NOMO-1 treated with DMSO at 0.1 percent for 48 hours (cell line): ENCODE results near the gene EEF1A2.

Source experiments
- DNase-seq: peaks from one replicate; lab custom pipeline; 2025; ENCODE audit not compliant: unreplicated experiment; lab: John Stamatoyannopoulos, UW

EEF1A2 gene

DNA sequence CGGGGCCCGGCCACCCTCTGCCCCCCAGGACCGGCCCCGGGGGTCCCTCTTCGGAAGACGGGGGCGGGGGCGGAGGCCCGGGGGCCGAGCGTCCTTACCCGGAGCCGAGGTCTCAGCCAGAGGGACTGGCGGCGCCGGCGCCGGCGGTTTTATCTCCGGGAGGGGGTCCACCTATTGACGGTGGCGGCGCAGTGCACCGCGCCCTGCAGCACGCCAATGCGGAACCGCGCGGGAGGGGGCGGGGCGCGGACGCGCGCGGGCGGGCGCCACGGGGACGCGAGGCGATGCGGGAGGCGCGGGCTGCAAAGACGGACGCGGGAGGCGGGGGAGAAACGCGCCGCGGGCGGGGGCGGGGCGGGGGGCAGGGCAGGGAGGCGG is at the start of gene EEF1A2:
TSS of gene EEF1A2 (minus strand) at position 124 of the 378 bp plus-strand sequence. CDS start 1,320 bp downstream, outside the sequence.
- no peak for DNase-seq

DNA sequence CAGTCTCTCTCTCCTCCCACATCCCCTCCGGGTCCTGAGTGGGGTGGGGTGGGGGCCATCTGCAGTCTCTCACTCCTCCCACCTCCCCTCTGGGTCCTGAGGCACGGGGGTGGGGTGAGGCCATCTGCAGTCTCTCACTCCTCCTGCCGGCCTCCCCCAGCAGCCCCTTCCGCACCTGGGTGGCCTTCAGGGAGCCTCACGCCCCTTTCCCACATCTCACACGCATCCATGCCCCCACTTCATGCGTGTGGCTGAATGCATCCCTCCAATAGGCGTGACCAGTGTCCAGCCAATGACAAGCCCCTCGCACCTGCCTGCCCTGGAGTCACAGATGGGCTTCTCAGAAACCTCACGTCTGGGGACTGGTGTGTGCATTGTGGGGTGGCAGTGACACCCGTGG is 49.7 kb upstream of the EEF1A2 start:
- DNase-seq: no peak

DNA sequence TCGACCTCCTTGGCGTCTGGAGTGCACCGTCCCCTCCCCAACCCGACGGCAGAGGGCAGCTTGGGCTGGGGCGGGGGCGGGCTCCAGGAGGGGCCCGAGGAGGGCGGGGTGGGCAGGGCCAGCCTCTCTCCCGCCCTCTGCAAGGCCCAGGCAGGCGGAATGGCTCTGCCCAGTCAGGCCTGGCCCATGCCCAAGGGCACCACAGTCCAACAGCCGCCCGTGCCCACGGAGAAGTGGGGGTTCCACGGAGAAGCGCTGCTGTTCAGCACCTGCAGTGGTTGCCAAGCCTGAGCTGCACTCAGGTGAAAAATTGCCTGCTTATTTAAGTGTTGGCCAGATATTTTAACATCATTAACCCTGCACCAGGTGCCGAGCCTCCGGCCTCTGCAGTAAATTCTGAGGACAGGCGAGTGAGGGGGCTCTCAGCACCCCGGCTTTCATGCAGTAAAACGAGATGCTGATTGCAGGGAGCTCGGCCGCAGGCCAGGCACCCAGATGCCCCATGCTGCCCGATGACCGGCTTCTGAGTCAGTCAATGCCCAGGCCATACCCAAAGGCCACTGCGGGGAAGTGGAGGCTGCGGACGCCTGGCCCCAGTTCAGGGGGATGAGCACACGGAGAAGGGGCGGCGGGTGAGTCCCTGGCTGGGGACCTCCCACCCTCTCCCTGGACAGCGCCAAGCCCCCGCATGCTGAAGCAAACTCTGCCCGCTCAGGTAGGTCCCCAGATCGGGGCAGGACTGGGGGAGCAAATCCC is 49.0 kb upstream of the EEF1A2 start, which contains the start of gene SRMS:
TSS of gene SRMS (minus strand) at position 25 of the 756 bp plus-strand sequence. CDS start 286 bp downstream, outside the sequence.
- DNase-seq: no peak

DNA sequence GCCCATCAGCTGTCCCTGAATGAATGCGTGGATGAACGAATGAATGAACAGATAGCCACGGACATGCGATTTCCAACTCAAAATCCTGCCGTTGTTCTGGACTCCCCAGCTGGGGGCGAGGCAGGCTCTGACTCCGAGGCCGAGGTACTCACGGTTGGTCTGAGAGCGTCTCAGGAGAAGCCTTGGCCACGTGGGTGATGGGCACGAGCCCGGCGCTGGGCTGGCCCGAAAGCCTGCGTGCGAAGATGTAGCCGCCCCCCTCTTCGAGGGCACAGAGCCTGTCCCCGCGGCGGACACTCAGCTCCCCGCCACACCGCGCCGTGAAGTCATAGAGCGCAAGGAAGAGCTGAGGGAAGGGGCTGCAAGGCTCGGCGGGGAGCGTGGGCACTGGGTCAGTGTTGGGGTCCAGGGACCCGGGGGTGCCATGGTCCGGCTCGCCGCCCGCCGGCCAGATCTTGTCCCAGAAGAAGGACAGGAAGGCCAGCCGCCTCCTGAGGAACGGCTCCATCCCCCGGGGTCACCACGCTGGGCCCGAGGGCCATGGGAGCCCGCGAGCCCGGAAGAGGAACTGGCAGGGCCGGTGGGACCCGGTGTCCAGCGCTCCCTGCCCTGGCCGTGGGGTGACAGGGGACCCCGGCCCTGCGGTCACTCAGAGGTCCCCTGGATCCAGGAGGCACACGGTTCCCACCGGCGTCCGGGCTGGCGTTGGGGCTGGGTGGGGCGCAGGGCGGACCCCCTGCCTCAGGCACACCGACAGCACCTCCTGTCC is 48.3 kb upstream of the EEF1A2 start:
- DNase-seq: no peak

DNA sequence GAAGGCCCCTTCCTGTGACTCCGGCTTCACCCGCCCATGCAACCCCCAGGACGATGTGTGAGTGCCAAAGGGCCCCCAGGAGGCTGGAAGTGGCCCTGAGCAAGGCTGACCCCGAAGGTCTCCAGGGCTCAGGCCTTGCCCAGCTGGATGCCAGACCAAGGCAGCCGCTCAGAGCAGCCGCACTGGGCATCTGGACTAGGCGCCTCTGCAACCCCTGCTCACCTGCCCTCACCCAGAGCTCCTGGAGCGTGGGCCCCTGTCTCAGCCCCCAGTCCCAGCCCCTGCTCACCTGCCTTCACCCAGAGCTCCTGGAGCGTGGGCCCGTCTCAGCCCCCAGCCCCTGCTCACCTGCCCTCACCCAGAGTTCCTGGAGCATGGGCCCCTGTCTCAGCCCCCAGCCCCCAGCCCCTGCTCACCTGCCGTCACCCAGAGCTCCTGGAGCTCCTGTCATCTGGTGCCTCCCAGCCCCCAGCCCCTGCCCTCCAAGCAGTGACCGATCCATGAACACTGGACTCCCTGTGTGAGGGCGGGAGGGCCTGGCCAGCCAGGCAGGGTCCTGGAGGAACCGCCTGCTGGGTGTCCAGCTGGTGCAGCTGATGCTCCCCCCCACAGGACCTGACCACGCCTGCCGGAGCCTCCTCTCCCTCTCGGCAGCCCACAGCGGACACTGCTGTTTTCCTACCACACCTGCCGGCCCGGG is 47.5 kb upstream of the EEF1A2 start:
- no peak for DNase-seq

DNA sequence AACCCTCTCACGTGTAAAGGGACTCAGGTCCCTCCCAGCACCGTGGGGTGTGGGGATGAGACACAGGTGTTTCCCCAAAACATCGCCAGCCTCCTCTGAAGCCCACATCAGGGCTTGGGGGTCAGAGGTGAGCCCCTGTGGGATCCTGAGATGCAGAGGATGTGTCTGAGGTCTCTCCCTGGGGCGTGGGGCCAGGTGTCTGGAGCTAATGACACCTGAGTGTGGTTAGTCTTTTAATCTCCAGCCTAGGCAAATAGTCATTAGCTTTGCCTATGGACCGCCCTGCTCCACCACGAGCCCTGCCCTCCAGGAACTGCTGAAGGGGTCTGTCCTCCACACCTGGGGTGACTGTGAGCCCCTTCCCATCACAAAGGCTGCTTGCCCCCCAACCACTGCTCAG is 46.9 kb upstream of the EEF1A2 start:
- DNase-seq: no peak

DNA sequence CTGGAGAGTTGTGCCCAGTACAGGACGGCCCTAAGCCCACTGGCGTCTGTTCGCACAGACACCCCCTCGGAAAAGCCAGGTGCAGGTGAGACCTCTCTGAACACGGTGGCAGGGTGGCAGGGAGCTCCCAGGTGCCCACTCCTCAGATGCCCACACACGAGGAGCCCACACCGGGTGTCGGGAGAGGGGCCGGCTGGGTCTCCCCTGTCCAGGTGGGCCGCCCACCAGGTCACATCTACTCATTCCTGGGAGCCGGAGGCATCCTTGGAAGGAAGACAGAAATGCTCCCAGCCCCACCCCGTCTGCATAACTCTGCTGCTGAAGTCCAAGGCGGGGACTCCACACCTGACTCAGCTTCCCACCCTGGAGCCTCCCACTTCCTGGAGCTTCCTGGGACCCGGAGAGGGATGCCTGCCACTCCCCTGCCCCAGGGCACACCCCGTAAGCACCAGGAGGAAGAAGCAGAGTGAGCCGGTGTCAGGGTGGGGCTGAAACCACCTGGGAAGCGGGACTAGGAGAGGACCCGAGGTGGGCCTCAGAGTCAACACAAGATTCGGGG is 46.2 kb upstream of the EEF1A2 start:
- DNase-seq: no peak

DNA sequence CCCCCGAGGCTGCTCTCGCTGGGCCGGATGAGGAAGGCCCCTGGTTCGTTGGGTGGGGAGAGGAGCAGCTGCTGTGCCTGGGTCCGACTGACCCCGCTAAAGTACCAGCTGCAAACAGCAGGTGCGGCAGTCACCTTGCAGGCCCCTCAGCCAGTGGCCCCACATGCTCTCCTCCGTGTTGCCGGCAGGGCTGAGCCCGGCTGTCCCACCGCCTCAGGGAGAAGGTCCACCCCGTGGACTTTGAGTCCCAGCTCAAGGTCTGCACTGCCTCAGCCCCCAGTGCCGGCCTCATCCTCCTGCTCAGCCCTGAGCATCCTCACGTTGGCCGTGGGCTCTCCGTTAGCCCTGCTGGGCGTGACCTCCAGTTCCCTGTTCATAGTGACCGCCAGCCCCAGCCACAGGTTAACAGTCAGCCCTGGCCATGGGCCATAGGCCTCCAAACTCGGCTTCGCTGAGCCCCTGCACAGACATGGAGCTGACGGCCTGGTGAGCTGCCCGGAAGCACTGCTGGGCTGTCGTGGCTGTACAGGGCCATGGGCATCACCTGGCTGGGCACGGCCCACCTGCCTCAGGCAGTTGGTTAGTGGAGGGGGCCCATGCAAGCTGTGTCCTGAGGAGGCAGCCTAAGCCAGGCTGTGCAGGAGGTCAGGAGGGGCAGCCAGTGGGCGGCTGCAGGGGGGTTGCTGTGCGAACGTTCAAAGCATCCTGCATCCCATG is 45.5 kb upstream of the EEF1A2 start:
- DNase-seq: no peak

DNA sequence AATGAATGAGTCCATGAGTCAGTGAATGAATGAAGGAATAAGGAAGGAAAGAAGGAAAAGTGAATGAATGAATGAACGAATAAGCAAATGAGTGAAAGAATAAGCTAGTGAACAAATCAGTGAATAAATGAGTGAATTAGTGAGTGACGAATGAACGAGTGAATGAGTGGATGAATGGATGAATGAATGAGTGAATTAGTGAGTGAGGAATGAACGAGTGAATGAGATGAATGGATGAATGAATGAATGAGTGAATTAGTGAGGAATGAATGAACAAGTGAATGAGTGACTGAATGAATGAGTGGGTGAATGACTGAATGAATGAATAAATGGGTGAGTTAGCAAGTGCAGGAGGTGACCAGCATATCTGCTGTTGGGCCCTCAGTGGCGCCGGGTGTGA is 44.9 kb upstream of the EEF1A2 start:
- DNase-seq: no peak

DNA sequence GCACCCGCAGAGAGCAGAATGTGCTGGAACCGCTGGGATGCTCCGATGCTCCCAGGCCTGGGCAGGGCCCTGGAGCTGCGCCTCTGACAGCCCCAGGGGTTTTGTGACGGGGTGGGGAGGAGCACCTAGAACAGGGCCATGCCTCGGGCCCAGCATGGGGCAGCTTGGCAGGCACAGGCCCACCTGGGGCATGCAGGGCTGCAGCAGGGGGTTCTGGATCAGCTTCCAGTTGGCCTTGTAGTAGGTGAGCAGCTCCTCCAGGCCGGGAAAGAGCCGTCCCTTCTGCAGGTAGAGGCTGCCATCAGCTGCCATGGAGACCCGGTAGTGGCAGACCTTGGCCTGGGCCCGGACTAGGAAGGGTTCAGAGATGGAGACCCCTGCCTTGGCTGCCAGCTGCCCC is 44.2 kb upstream of the EEF1A2 start:
- DNase-seq: no peak

DNA sequence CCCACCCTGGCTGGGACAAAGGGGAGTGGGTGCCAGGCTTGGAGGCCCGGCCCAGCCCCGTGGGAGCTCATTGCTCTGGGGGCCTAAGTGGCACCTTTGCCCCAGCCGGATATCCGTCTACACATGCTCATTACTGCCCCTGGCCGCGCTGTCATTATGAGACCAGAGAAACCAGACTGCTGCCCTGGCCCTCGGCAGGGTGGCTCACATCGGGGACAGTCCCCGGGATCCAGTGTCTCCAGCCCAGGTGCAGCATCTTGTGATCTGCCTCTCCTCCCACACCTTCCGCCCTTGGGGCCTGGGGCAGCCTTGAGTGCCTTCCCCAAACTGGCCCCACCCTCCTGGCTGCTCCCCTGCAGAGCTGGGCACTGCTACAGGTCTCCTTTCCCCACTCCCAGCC is 43.8 kb upstream of the EEF1A2 start:
- no peak for DNase-seq

DNA sequence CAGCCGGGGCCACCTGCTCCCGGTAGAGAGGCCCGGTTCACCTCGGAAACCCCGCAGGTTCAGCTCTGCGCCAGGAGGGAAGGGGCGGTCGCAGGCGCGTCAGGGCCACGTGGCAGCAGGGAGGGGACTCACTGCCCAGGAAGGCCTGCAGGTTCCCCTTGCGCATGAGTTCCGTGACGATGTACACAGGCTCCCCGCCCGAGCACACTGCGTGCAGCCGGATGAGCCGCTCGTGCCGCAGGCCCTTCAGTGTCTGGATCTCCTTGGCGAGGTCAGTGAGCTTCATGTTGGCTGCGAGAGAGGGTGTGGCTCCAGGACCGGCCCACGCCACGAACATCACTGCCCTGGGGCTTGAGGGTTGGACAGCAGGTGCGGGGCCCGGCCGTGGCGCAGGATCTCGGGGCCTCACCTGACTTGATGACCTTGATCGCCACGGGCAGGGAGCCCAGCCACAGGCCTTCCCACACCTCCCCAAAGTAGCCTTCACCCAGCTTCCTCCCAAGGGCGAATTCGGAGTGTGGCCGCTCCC is 43.2 kb upstream of the EEF1A2 start:
- peak; percentile 54 for DNase-seq

DNA sequence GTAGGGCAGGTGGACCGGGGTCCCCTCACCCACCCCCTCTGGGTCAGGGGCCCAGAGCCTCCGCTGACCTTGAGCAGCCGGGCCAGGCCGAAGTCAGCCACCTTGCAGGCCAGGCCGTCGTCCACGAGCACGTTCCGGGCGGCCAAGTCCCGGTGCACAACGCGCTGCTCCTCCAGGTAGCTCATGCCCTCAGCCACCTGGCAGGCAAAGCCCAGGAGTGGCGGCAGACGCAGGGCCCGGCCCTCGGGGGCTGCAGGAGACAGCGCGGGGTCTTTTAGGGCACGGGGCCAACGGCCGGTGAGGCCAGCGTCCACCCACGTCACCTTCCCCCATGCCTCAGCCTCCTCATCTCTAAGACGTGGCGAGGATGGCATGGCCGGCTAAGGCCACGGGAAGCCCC is 42.5 kb upstream of the EEF1A2 start:
- no peak for DNase-seq

DNA sequence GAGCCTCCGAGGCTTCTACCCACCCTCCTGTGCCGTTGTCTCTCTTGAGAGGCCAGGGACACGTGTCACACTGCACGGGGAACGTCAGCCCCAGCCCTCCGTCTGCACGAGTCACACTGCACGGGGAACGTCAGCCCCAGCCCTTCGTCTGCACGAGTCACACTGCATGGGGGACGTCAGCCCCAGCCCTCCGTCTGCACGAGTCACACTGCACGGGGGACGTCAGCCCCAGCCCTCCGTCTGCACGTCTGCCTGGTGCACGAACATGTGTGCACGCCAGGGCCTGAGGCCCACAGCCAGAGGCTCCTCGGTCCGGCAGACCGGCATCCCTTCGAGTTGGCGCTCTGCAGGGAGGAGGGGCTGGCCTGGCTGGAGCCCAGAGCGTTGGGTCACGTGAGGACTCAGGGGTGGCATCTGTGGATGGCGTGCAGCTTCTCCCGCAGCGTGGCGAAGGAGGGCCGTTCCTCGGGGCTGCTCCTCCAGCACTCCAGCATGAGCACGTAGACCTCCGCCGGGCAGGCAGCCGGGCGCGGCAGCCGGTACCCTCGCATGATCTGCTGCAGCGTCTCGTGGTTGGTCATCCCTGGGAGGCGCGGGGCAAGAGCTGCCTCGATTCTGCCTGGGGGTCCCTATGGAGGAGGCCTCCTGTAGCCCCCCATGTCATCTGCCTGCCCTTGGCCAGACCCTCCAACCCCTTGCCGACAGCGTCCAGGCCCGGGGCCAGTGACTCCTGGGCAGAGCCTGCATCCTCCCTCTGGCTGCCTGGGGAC is 41.7 kb upstream of the EEF1A2 start:
- no peak for DNase-seq

DNA sequence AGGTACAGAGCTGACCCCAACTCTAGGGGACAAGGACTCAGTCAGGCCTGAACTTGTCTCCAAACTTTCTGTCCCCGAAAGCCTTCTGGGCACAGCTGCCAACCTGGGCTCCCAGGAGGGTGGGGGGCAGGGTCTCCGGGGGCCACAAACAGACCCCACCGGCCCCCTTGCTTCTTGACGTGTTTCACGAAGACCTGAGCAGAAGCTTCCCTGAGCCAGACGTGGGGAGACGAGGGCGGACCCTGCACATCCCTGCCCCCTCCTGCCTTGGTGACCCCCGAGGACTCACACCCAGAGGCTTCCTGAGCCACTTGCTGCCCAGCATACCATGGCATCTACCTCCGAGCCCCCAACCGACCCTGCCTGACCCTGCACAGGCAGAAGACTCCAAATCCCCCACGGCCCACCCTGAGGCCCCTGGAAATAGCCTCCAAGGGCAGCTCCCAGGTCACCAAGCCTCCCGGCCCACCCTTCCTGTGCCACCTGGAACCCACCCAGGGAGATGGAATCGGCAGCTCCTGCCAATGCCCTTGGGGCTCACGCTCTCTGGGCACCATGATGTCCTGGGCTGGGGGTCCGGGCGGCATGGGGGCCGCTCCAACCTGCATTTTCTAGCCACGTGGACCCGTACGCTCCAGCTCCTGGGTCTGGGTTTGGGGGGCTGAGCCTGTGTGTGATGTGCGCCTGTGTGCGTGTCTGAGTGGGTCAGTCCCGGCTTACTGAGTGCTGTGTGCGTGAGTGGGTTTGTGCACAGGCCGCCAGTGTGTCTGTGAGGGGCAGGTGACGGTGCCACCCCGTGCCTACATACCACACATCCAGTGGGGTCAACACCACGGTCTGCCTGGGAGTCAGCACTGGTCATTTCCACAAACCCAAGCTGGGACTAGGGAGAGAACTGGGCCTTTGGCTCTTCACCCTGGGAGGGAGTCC is 40.8 kb upstream of the EEF1A2 start:
- DNase-seq: no peak

DNA sequence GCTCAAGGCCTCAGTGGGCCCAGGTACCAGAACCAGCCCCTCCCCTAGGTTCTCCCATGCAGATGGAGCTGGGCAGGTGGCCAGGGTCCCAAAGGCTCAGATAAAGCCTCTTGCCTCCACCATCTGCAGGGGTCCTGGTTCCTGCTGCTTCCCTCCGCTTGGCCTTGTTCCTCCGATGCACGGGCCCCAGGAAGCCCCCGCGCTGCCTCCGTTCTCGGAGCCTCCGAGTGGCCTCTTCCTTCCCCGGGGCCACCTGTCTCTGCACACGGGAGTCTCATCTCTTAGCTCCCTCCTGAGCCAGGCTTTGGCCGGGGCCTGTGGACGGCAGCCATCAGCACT is 40.2 kb upstream of the EEF1A2 start:
- no peak for DNase-seq

DNA sequence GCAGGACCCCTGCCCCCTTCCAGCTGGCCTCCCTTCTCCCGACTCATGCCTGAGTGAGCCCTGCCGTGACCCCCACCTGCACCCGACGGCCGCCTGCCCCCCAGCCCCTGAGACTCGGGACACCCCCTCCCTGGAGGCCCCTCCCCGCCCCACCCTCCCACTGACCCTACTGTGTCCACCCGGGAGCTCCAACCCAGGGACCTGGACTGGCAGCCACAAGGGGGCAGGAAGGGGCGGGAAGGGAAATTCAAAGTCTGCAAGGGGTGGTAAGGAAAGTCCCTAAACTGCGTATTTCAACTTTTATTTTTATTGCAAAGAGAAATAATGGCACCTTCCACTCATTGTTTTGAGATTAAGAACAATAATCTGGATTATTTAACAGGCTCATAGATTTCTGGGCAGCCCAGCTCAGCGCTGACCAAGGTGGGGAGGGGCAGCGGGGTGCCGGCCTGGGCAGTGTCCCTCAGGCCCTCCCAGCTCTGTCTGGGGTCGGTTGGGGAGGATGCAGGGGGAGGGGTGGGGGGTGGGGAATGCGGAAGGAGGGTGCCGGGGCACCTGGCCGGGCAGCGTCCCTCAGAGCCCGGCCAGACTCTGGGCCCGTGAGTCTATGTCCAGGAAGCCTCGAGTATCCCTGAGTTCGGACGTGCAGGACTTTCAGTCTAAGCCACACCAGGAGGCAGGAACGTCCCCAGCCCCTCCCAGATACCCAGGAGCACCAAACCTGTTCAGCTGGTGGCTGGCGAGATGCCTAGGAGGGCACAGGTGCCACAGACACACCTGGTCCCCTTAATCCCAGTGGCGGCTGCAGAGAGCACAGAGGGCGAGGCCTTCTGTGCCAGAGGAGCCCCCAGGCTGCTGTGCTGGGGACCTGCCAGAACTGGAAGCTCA is 39.6 kb upstream of the EEF1A2 start:
- DNase-seq: no peak
